Rectal smooth muscle tissue (tissue), 1 donor: Measurements from ENCODE around the gene CYP2A13.
"Not testable (repeated sequence)": the region's sequence is repeated elsewhere in the genome, so short reads cannot be mapped to it uniquely, and the experiment has no call there.

Source experiments
- H3K27ac ChIP-seq: one replicate; pipeline ENCODE4 v1.7.0; 2013; ENCODE audit warnings: low read depth, low read length, inconsistent platforms
- H3K27me3 ChIP-seq: one replicate; pipeline ENCODE4 v1.7.0; 2013; ENCODE audit warnings: low read length; ENCODE audit not compliant: control insufficient read depth, insufficient read depth
- H3K36me3 ChIP-seq: one replicate; pipeline ENCODE4 v1.7.0; 2013; ENCODE audit warnings: low read length; ENCODE audit not compliant: control insufficient read depth, insufficient read depth
- H3K4me1 ChIP-seq: one replicate; pipeline ENCODE4 v1.7.0; 2013; ENCODE audit warnings: low read length; ENCODE audit not compliant: control insufficient read depth, insufficient read depth
- H3K4me3 ChIP-seq: one replicate; pipeline ENCODE4 v1.7.0; 2013; ENCODE audit warnings: low read length
- H3K9ac ChIP-seq: one replicate; pipeline ENCODE4 v1.7.0; 2013; ENCODE audit warnings: low read length

CYP2A13 gene

DNA sequence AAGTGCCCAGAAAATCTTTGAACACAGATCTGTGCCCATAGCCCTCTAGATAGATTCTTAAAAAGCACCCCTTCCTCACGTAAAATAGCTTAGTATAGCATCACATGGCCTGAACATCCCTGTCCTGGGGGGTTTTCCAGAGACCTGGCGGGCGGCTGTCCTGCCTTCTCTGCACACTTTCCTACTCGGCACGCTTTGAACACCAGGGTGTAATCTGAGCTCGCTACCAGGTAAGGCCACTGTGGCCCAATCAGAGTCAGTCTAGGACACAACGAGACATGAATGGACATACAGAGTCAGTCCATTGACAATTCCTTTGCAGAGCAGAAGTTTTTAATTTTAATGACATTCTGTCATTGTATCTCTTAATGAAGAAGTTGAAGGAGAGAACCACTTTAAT, 8.1 kb downstream of the CYP2A13 start:
- Histone ChIP-seq H3K27ac (no peak overlapping the region), H3K36me3 (no peaks in the 10 kb centered on the region), H3K9ac (no peak overlapping the region), H3K27me3 (peaks cover 4% of the 10 kb centered on the region), H3K4me3 (no peak overlapping the region), H3K4me1 (no peaks in the 10 kb centered on the region)

- H3K36me3 ChIP-seq = no peaks in the 10 kb centered on the region
- H3K4me1 ChIP-seq = no peaks in the 10 kb centered on the region
Observed at GRCh38 chr19:41097302-41097701, 9.1 kb downstream of the CYP2A13 start.

DNA sequence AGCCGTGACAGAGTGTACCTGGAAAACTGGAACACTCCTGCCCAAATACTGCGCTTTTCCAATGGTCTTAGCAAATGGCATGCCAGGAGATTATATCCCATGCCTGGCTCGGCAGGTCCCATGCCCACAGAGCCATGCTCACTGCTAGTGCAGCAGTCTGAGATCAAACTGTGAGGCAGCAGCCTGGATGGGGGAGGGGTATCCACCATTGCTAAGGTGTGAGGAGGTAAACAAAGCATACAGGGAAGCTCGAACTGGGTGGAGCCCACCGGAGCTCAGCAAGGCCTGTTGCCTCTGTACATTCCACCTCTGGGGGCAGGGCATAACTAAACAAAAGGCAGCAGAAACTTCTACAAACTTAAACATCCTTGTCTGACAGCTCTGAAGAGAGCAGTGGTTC, 10.5 kb downstream of the CYP2A13 start:
- Histone ChIP-seq H3K27ac (no peak overlapping the region), H3K27me3 (no peaks in the 10 kb centered on the region), H3K9ac (no peak overlapping the region), H3K4me1 (no peaks in the 10 kb centered on the region), H3K36me3 (no peaks in the 10 kb centered on the region), H3K4me3 (no peak overlapping the region)

More at GRCh38 chr19:41097302-41097701, 9.1 kb downstream of the CYP2A13 start:
- H3K9ac ChIP-seq = no peak overlapping the region
- H3K4me3 ChIP-seq = no peak overlapping the region
- H3K27ac ChIP-seq = no peak overlapping the region
- no peaks in the 10 kb centered on the region for H3K27me3 ChIP-seq

GRCh38 chr19:41102210-41102609, 14.0 kb downstream of the CYP2A13 start:
- not testable (repeated sequence) for H3K27ac ChIP-seq, H3K9ac ChIP-seq, H3K36me3 ChIP-seq, H3K27me3 ChIP-seq, H3K4me3 ChIP-seq, H3K4me1 ChIP-seq

GRCh38 chr19:41106177-41106576, 17.9 kb downstream of the CYP2A13 start:
- Histone ChIP-seq H3K27me3 (no peaks in the 10 kb centered on the region), H3K9ac (no peak overlapping the region), H3K4me3 (no peak overlapping the region), H3K27ac (no peak overlapping the region), H3K4me1 (no peaks in the 10 kb centered on the region), H3K36me3 (no peaks in the 10 kb centered on the region)

GRCh38 chr19:41111296-41111695, 23.0 kb downstream of the CYP2A13 start:
- H3K4me3 ChIP-seq = no peak overlapping the region
- H3K4me1 ChIP-seq = no peaks in the 10 kb centered on the region
- H3K27ac ChIP-seq = no peak overlapping the region
- no peaks in the 10 kb centered on the region for H3K27me3 ChIP-seq
- no peaks in the 10 kb centered on the region for H3K36me3 ChIP-seq
- H3K9ac ChIP-seq = no peak overlapping the region

GRCh38 chr19:41111750-41112295, 23.6 kb downstream of the CYP2A13 start:
- Histone ChIP-seq H3K4me1 (no peaks in the 10 kb centered on the region), H3K9ac (no peak overlapping the region), H3K36me3 (no peaks in the 10 kb centered on the region), H3K27me3 (no peaks in the 10 kb centered on the region), H3K27ac (no peak overlapping the region), H3K4me3 (no peak overlapping the region)

DNA sequence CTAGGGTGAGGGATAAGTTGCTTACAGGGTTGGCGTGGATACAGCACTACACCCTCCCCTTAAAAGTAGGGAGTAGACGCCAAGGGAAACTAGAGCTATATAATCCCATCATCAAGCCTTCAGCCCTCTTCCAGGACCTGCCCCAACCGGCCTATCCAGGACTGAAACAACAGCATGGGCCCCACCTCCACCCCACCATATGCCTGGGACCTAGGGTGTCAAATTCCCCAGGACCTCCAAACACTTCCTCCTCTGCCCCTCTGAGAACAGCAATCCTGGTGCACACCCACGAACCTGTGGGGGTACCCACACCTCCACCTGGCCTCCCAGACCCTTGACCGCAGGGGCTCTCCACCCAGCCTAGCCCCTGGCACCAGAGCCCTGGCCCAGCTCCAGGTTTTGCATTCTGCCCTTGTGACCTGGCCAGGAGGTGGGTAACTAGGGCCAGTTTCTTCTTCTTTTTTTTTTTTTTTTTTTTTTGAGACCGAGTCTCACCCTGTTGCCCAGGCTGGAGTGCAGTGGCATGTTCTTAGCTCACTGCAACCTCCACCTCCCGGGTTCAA, 24.6 kb downstream of the CYP2A13 start:
- Histone ChIP-seq H3K4me1 (no peaks in the 10 kb centered on the region), H3K4me3 (no peak overlapping the region), H3K36me3 (no peaks in the 10 kb centered on the region), H3K27ac (no peak overlapping the region), H3K27me3 (no peaks in the 10 kb centered on the region), H3K9ac (no peak overlapping the region)

DNA sequence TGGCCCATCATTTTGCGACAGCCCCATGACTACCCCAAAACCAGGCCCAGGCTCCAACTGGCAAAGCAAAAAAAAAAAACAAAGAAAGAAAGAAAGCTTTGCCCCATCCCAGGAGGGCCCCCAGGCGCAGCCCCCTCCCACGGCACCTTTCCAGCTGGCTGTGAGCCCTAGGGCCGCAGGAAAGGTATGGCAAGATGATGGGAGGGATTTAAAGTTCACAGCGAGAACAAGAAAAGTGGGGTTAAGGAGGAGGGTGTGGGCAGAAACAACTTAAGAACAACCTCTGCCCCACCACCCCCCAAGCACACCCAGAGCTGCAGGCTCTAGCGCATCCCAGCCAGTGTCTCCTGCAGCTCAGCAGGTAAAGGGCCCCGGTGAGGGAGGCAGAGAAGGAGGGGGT, 25.9 kb downstream of the CYP2A13 start, which contains the start of gene CYP2F1:
Gene CYP2F1 (plus strand): TSS at position 301 of the 400 bp plus-strand sequence. CDS start 1,757 bp downstream, outside the sequence.
- no peaks in the 10 kb centered on the region for H3K27me3 ChIP-seq
- no peaks in the 10 kb centered on the region for H3K36me3 ChIP-seq
- H3K4me3 ChIP-seq = no peak within 1 kb of the TSS
- no peak within 1 kb of the TSS for H3K9ac ChIP-seq
- H3K4me1 ChIP-seq = no peaks in the 10 kb centered on the region
- H3K27ac ChIP-seq = no peak within 1 kb of the TSS

DNA sequence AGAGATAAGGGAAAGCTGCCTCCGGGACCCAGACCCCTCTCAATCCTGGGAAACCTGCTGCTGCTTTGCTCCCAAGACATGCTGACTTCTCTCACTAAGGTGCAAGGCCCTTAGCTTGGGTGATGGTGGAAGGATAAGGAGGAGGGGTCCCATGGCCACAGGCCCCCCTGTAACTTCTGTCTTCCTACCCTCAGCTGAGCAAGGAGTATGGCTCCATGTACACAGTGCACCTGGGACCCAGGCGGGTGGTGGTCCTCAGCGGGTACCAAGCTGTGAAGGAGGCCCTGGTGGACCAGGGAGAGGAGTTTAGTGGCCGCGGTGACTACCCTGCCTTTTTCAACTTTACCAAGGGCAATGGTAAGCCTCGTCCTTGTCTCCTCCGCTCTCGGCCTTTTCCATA, 28.0 kb downstream of the CYP2A13 start:
- no peaks in the 10 kb centered on the region for H3K4me1 ChIP-seq
- no peaks in the 10 kb centered on the region for H3K36me3 ChIP-seq
- no peak overlapping the region for H3K4me3 ChIP-seq
- peaks cover 3% of the 10 kb centered on the region for H3K27me3 ChIP-seq
- H3K27ac ChIP-seq = no peak overlapping the region
- no peak overlapping the region for H3K9ac ChIP-seq

GRCh38 chr19:41120929-41121911, 33.0 kb downstream of the CYP2A13 start:
- H3K9ac ChIP-seq, H3K4me3 ChIP-seq, H3K27ac ChIP-seq, H3K36me3 ChIP-seq, H3K4me1 ChIP-seq, H3K27me3 ChIP-seq: not testable (repeated sequence)

DNA sequence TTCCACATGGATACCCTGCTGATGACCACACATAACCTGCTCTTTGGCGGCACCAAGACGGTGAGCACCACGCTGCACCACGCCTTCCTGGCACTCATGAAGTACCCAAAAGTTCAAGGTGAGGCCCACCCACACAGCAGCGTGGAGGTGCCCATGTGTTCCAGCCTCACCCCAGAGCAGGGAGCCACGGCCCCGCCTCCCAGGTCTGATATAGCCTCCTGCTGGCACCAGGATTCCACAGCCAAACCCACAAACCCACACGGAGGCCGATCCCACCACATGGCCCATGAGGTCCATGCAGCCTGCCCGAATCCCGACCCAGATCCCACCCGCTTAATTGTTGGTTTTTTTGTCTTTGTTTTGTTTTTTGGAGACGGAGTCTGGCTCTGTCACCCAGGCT, 34.6 kb downstream of the CYP2A13 start:
- H3K27ac ChIP-seq, H3K4me1 ChIP-seq, H3K4me3 ChIP-seq, H3K36me3 ChIP-seq, H3K27me3 ChIP-seq, H3K9ac ChIP-seq: not testable (repeated sequence)
